Mononuclear cell (primary cell): Measurements from ENCODE around the gene SCAMP3. TPM values are rescaled to one million over a fixed set of nuclear protein-coding genes. Genes with fewer than 3 reads are reported as not detected.
"Not testable (repeated sequence)": the region's sequence is repeated elsewhere in the genome, so short reads cannot be mapped to it uniquely, and the experiment has no call there.

Source experiments
- H3K27me3 ChIP-seq: 2 replicates; pipeline ENCODE4 v1.6.0; 2011; ENCODE audit warnings: low read length, control low read depth; ENCODE audit not compliant: insufficient read depth
- H3K4me1 ChIP-seq: 2 replicates; pipeline ENCODE4 v1.5.1; 2011; ENCODE audit warnings: mild to moderate bottlenecking, low read length, control low read depth; ENCODE audit not compliant: insufficient read depth
- H3K4me3 ChIP-seq: 2 replicates; pipeline ENCODE4 v1.5.1; 2011; ENCODE audit warnings: mild to moderate bottlenecking, low read length, moderate library complexity
- H3K9me3 ChIP-seq: 2 replicates; pipeline ENCODE4 v1.5.1; 2011; ENCODE audit warnings: low read depth, mild to moderate bottlenecking, control low read depth, low read length
- total RNA-seq: library from RNA; depleted of rRNA; stranded (reverse); fragments of >200 nt; gene quantifications from one replicate; pipeline ENCODE4 v1.2.3, GENCODE V29; 2012

SCAMP3 gene
- total RNA-seq, 1 donor: 17.9 TPM

DNA sequence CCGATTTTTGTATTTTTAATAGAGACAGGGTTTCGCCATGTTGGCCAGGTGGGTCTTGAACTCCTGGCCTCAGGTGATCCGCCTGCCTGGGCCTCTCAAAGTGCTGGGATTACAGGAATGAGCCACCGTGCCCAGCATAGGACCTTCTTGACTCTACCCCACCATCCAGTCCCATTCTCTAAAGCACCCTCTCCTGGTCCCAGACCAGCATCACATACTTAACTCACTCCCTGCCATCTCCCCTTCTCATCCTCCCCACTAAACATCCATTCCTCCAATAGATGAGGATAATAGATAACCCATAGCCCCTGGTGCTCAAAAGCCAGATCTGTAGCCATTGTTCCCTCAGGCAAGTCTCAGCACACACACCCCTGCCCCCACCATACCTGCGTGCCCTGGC, 9.0 kb downstream of the SCAMP3 start:
- no peaks in the 10 kb centered on the region for H3K27me3 ChIP-seq
- H3K9me3 ChIP-seq: no peaks in the 10 kb centered on the region
- peaks cover 30% of the 10 kb centered on the region for H3K4me1 ChIP-seq
- no peak overlapping the region for H3K4me3 ChIP-seq

DNA sequence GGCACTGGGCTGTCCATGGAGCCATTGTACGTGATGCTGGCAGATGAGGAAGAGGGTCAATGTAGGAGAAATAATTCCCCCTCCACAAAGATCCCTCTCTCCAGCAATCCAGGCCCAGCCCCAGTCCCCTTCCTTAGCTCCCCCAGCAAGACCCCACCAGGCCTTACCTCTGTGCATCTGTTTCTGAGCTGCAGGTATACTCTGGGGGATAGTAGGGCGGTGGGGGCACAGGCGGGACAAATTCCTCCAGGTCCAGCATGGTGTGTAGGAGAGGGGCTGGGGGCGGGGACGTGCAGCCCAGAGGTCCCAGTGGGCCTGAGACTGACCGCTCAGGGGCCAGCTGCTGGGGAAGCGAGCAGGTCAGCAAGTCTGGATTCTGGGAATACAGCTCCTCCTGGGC, 10.6 kb downstream of the SCAMP3 start:
- Histone ChIP-seq H3K4me3 (no peak overlapping the region), H3K9me3 (no peaks in the 10 kb centered on the region), H3K4me1 (peaks cover 30% of the 10 kb centered on the region), H3K27me3 (no peaks in the 10 kb centered on the region)

DNA sequence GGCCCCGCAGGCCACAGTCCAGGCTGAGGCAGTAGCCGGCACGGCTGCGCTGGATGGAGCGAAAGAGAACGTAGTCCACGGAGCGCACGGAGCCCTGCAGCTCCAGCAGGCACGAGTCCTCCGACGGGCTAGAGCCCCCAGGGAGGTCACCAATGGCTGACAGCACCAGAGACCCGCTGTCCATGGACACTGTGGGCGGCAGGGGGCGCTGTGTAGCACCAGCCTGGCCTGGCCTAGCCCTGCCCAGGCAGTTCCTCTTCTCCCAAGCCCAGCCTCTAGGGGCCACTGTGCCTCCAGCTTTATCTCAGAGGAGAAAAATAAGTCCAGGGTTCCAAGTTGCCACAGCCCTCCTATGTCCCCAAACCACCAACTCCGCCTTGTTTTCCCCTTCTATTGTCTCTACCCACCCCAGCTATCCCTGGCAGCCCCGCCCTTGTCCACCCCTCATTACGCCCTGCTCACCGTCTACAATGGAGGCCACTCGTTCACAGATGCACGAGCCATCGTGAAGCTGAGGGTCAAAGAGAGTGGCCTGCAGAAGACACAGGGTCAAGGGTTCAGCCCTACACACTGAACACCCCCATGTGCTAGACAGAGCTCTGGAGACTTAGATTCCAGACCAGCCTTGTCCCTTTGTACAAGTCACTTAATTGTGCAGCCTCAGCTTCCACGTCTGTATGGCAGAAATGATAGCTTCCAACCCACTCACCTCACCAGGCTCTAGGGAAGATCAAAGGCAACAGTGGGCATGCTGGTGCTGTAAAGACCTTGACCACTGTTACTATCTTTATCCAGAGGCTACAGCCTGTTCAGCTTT, 11.3 kb downstream of the SCAMP3 start:
- peak overlapping the region; percentile 44 for H3K4me3 ChIP-seq
- no peaks in the 10 kb centered on the region for H3K9me3 ChIP-seq
- no peaks in the 10 kb centered on the region for H3K27me3 ChIP-seq
- H3K4me1 ChIP-seq: peaks cover 26% of the 10 kb centered on the region

DNA sequence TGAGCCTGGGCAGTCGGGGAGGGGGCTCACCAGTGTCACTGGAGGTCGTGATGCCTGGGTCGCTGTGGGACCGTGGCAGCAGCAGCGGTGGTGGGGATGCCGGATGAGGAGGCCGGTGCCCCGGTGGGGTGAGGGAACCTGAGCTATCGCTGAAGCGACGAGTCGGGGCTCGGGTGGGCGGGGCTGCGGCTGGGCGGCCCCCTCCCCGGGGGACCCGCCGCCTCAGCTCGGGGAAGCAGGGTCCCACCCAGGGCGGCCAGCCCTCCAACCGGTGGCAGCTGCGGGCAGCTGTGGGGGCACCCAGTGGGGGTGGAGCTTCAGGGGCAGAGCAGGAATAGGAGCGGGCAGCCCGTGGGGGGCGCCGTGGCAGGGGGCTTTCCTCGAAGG, 11.9 kb downstream of the SCAMP3 start:
- peaks cover 23% of the 10 kb centered on the region for H3K4me1 ChIP-seq
- H3K9me3 ChIP-seq: no peaks in the 10 kb centered on the region
- no peaks in the 10 kb centered on the region for H3K27me3 ChIP-seq
- H3K4me3 ChIP-seq: peak overlapping the region; percentile 44

DNA sequence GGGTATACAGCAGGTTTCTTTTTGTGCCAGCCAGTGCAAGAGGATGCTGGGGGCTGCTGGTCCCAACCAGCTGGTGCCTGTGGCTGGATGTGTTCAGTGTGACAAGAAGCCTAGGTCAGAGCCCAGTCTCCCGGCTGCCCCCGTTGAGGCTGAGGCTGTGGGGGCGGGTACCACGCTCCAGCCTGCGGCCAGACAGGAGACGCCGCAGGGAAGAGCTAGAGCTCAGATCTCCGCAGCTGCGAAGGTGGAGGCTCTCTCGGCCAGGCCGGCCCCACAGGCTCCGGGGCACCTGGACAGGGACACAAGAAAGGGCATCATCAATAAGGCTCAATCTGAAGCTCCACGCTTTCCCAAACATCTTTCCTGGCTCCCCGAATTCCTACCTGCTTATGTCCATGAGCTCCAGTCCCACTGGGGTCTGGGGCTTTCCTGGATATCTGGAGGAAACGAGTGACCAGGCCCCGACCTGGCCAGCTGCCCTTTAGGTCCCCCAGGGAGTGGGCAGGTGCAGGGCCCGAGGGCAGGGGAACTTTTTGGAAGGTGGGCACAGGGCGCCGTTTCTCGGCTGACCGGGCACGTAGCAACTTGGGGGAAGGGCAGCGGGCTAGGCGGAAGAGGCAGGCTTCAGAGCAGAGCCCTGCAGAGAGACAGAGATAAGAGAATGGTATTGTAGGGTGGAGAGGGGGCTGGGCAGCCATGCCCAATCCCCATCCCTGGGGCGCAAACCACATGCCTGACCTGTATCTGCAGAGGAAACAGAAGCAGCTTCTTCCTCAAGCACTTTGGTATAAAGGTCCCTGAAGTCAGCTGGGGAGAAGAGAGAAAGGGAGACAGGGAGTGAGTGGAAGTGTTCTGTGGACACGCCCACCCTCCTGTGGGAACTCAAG, 14.2 kb downstream of the SCAMP3 start:
- Histone ChIP-seq H3K4me3 (no peak overlapping the region), H3K27me3 (no peaks in the 10 kb centered on the region), H3K9me3 (no peaks in the 10 kb centered on the region), H3K4me1 (peaks cover 32% of the 10 kb centered on the region)

DNA sequence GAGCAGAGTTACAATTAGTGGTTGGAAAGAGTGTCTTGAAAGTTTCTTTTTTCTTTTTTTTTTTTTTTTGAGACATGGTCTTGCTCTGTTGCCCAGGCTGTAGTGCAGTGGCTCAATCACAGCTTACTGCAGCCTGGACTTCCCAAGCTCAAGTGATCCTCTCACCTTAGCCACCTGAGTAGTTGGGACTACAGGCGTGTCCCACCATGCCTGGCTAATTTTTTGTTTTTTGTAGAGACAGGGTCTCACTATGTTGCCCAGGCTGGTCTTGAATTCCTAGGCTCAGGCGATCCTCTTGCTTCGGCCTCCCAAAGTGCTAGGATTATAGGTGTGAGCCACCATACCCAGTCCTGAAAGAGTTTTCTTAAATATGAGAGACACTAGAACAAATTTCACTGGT, 15.4 kb downstream of the SCAMP3 start:
- not testable (repeated sequence) for H3K9me3 ChIP-seq, H3K4me3 ChIP-seq, H3K27me3 ChIP-seq
- peaks cover 44% of the 10 kb centered on the region for H3K4me1 ChIP-seq

DNA sequence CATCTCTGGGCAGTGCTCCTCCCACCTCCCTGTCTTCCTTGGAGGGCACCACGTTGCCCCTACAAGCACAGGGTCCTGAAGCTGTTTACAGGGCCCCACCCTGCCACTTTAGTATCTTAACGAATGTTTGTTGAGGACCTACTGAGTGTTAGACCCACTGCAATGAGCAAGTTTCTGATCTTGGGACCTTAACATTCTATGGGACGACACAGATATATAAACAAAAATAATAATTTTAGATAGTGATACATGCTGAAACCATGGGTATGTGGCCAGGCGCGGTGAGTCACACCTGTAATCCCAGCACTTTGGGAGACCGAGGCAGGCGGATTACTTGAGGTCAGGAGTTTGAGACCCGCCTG, 17.0 kb downstream of the SCAMP3 start:
- Histone ChIP-seq H3K4me1 (peaks cover 51% of the 10 kb centered on the region), H3K4me3 (peak overlapping the region; percentile 81), H3K27me3 (no peaks in the 10 kb centered on the region), H3K9me3 (no peaks in the 10 kb centered on the region)

DNA sequence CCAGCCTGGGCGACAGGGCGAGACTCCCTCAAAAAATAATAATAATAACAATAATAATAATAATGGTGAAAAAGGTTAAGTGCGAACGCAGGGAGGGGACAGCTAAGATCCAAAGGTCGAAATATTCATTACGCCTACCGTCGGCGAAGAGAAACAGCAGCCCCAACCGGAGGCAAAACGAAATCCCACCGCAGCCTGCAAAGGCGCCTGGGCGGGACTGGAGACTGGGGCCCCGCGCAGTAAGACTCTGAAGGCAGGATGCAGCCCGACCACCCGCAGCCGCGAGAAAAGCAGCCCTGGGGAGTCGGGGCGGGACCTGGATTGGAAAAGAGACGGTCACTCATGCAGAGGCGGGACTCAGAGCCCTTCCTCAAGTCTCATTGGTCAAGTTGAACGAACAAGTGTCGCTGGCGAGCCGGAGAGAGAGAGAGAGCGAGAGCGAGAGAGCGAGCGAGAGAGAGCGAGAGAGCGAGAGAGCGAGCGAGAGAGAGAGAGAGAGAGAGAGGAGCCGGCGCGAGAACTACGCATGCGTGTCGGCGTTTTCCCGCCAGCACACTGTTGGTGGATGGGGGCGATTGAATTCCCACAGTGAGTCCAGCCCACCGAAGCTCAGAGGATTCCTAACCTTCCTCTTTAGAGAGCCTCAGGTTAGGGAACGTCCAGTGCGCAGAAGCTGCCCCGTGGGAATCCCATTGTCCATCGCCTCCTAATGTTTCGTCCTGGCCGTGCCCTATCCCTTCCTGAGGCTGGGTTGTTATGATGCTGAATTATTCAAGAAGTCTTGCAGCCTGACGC, 17.6 kb downstream of the SCAMP3 start:
- Histone ChIP-seq H3K4me3 (peak overlapping the region; percentile 81), H3K4me1 (peaks cover 53% of the 10 kb centered on the region), H3K27me3 (no peaks in the 10 kb centered on the region), H3K9me3 (no peaks in the 10 kb centered on the region)

DNA sequence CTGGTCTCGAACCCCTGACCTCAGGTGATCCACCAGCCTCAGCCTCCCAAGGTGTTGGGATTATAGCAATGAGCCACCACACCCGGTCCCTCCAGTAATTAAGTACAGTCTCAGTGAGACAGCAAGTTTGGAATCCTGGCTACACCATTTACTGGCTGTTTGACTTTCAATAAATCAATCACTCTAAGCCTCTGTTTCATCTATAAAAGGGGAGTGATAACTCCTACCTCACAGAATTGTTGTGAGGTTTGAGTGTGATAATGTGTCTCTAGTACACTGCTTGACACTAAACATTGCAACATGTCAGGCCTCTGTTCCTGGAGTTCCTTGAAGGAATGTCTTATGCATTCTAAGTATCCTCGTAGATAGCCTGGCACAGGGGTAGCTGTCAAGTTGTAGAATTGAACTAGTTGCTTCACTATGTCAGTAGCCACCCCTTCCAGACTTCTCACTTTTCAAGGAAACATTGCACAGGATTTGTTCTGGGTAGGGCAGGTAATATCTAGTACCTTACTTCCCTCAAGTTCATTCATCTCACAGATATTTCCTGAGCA, 19.3 kb downstream of the SCAMP3 start:
- Histone ChIP-seq H3K4me3 (no peak overlapping the region), H3K27me3 (no peaks in the 10 kb centered on the region), H3K9me3 (no peaks in the 10 kb centered on the region), H3K4me1 (peaks cover 55% of the 10 kb centered on the region)

DNA sequence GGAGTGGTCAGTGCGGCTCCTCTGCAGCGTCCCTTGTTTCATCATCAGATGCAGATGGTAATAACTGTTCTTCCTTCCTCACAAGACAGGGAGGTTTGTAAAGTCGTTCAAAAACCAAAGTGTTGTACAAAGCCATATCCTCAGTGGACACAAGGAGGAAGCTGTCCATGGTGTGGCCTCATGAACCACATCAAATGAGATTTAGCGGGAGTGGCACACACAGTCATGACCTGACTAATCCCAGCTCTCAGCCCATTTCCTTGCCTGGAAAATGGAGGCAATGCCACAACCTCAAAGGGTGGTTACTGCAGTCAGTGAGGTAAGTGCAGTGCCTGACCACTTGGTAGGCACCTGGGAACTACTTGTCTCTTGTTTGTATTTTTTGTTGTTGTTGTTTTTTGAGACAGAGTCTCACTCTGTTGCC, 20.3 kb downstream of the SCAMP3 start:
- Histone ChIP-seq H3K4me3 (no peak overlapping the region), H3K4me1 (peaks cover 57% of the 10 kb centered on the region), H3K27me3 (no peaks in the 10 kb centered on the region), H3K9me3 (no peaks in the 10 kb centered on the region)

DNA sequence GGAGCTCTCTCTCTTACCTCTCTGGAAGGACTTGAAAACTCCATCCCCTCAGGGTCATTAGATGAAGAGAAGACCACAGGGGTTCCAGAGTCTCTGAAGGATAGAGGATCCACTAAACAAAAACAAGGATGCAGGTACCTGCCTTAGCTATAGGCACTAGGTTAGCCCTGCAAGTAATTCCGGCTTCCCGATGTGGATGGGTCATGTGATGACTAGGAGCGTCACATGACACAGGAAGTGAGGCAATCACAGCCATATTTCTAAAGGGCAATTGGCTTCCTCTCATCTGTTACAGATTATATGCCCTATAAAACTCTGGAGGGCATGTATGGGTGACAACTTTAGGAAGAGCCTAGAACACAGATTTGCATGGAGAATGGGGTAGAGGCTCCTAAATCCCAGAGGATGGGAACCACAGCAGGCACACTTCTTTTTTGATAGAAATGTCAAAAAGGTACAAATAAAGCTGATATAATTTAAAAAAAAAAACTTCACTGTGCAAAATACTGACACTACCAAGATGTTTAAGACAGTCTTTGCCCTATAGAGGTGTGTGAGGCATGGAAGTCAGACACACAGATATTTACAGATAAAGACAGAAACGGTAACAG, 21.0 kb downstream of the SCAMP3 start:
- peak overlapping the region; percentile 51 for H3K4me3 ChIP-seq
- no peaks in the 10 kb centered on the region for H3K9me3 ChIP-seq
- H3K27me3 ChIP-seq: no peaks in the 10 kb centered on the region
- peaks cover 63% of the 10 kb centered on the region for H3K4me1 ChIP-seq

DNA sequence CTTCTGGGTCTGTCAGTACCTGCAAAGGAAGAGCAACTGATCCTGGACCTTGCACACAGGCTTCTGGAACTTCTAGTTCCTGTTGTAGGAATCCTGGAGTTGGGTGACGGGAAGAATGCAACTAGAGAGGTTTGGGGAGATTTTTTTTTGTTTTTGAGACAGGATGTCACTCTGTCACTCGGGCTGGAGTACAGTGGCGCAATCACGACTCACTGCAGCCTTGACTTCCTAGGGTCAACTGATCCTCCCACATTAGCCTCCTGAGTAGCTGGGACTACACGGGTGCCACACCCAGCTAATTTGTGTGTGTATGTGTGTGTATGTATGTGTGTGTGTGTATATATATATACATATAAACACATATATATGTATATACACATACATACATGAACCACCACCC, 25.7 kb downstream of the SCAMP3 start:
- Histone ChIP-seq H3K4me3 (no peak overlapping the region), H3K4me1 (peaks cover 36% of the 10 kb centered on the region)

DNA sequence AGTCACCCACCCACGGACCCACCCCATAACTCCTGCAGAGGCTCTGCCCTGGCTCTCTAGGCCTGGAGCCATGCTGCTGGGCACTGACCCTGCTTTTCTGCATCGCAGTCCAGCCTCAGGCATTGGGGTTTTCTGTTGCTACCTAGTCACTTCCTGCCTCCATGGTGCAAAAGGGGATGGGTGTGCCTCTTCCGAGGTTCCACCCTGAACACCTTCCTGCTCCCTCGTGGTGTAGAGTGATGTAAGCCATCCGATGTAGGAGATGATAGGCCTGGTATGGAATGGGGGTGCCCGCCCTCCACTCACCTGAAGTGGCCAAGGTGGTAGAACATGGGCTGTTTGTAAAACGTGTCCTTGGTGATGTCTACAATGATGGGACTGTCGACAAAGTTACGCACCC, 26.8 kb downstream of the SCAMP3 start:
- not testable (repeated sequence) for H3K4me3 ChIP-seq, H3K27me3 ChIP-seq, H3K9me3 ChIP-seq
- H3K4me1 ChIP-seq: peaks cover 26% of the 10 kb centered on the region

More for the DNA sequence above, 25.7 kb downstream of the SCAMP3 start:
- Histone ChIP-seq H3K9me3 (no peaks in the 10 kb centered on the region), H3K27me3 (no peaks in the 10 kb centered on the region)

DNA sequence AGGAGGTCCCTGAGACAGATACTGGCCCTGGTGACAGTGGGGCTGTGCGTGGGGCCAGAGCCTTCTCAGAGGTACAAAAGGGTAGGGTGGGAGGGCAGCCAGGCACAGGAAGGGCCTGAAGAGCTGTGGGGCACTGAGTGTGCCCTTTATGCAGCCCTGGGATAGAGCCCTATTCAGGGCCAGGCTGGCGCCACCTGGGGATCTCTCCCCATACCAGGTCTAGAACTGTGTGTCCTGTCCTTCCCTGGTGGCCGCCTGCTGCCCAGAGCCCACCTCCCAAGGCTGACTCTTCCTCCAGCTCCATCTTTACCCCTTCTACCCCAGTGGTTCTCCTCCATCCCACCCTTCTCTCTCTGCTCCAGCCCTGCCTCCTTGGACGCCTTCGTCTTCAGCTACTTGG, 28.7 kb downstream of the SCAMP3 start:
- not testable (repeated sequence) for H3K9me3 ChIP-seq, H3K27me3 ChIP-seq

More for the DNA sequence above, 28.7 kb downstream of the SCAMP3 start:
- H3K4me3 ChIP-seq: not testable (repeated sequence)
- peaks cover 16% of the 10 kb centered on the region for H3K4me1 ChIP-seq
